ENCODE data around the gene ICA1L. TPM values are rescaled to one million over a fixed set of nuclear protein-coding genes. Genes with fewer than 3 reads are reported as not detected.

The ICA1L gene
- total and polyA plus RNA-seq, 2 of the 8 experiments (the other 6 are each of a cell fraction or from before 2014, with no cell fraction given) = 1.1 to 3.4 TPM

DNA sequence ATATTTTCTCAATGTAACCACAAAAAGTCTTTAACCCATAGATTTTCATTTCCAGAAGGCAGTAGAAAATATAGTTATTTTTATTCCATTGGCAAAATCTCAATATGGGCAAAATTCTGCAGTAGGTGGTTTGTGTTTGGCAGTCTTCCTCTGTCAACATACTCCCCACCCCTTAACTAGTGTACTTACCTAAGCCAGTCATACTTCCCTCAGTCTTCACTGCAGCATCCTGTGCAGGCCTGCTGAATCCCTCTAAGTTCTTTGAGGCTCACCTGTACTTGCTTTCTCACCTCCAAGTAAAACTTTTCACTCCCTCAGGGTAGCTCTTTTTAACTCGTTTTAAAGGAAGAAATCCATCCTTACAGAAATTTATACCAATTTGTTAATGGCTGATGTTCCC, 47.3 kb upstream of the ICA1L start:
- CTCF ChIA-PET (ENCODE audit: partially characterized antibody) = no interaction called here
- no peaks in the 10 kb centered on the region for H3K23me2 ChIP-seq (ENCODE audit: low read depth, low read length)
- H2AFZ ChIP-seq (ENCODE audit: low read length) = no peak overlapping the region
- no peaks in the 10 kb centered on the region for H3K9me3 ChIP-seq (ENCODE audit: insufficient read depth in 2 of 2, low read depth in 1 of 2, low read length in 1 of 2)
- H4K8ac ChIP-seq (ENCODE audit: extremely low read depth, insufficient read depth, low read length) = no peak overlapping the region
- DNase-seq (ENCODE audit: low read depth in 1 of 2, low spot score in 2 of 2) (no peak), FAIRE-seq (no peak)
- H4K5ac ChIP-seq (ENCODE audit: insufficient read length, low read depth, low read length) = no peak overlapping the region
- 86% methylated on average over 1 of the region's 1 CpG; no CpG with 5 or more reads in 1 of the 2 experiments for WGBS, 2 experiments (ENCODE audit: extremely low coverage in 1 of 2, insufficient coverage in 1 of 2, insufficient read length in 1 of 2, insufficient replicate concordance in 2 of 2, low coverage in 1 of 2, low lambda C conversion rate in 2 of 2, missing lambda C conversion rate in 1 of 2)
- no peak overlapping the region for H3K18ac ChIP-seq (ENCODE audit: extremely low read depth, low read length)
- no peak overlapping the region for H3K9ac ChIP-seq (replicated peaks in 1 of 4; ENCODE audit: extremely low read depth in 1 of 4, low read depth in 3 of 4, low read length in 3 of 4)
- H3K23ac ChIP-seq (ENCODE audit: insufficient read length) = no peak overlapping the region
- H3K79me1 ChIP-seq (ENCODE audit: low read depth, low read length) = no peaks in the 10 kb centered on the region
- no peak overlapping the region for H2BK15ac ChIP-seq (ENCODE audit: low read length)
- no peak overlapping the region for H3K4ac ChIP-seq (replicated peaks; ENCODE audit: insufficient read length, low read depth, low read length)
- H3K79me2 ChIP-seq (ENCODE audit: control insufficient read depth in 1 of 2, insufficient read depth in 2 of 2, low read length in 2 of 2) = no peaks in the 10 kb centered on the region
- no peaks in the 10 kb centered on the region; a peak in 1 of 8 replicates for H3K36me3 ChIP-seq (ENCODE audit: control insufficient read depth in 2 of 4, insufficient read depth in 4 of 4, low read length in 3 of 4)
- H2AK5ac ChIP-seq (ENCODE audit: low read depth, low read length) = no peak overlapping the region
- H2BK12ac ChIP-seq (ENCODE audit: low read depth, low read length) = no peak overlapping the region
- no peak overlapping the region for H3K14ac ChIP-seq (ENCODE audit: insufficient read length)
- H2BK20ac ChIP-seq (ENCODE audit: low read length) = no peak overlapping the region
- H3K4me2 ChIP-seq (ENCODE audit: insufficient read depth in 1 of 2, low read depth in 2 of 2, low read length in 2 of 2) = no peak overlapping the region
- no peak overlapping the region for H3K4me3 ChIP-seq (ENCODE audit: extremely low read depth in 1 of 4, insufficient read depth in 2 of 4, low read depth in 3 of 4, low read length in 4 of 4)
- H3K27me3 ChIP-seq (replicated peaks in 1 of 4; ENCODE audit: control insufficient read depth in 3 of 4, extremely low read depth in 1 of 4, insufficient read depth in 3 of 4, low read length in 3 of 4) = no peaks in the 10 kb centered on the region
- no peak overlapping the region for H3K56ac ChIP-seq (replicated peaks; ENCODE audit: insufficient read length, low read depth, low read length)
- no peak overlapping the region for H2BK5ac ChIP-seq (ENCODE audit: low read depth, low read length)
- POLR2A ChIA-PET (ENCODE audit: partially characterized antibody) = interaction anchor here (0.6 to 1.1 kb wide), 2 partner anchors 17 to 346 kb away, joined by 3 read pairs; no protein-coding TSS in a partner anchor
- H4K20me1 ChIP-seq (replicated peaks in 1 of 2; ENCODE audit: control insufficient read depth in 1 of 2, insufficient read depth in 2 of 2, low read length in 2 of 2) = no peaks in the 10 kb centered on the region
- no peak overlapping the region for H2BK120ac ChIP-seq (replicated peaks; ENCODE audit: low read depth, low read length)
- H4K91ac ChIP-seq (replicated peaks; ENCODE audit: insufficient read length, low read length) = no peak overlapping the region
- H3K4me1 ChIP-seq (replicated peaks in 1 of 4; ENCODE audit: control insufficient read depth in 3 of 4, insufficient read depth in 4 of 4, low read length in 3 of 4) = no peaks in the 10 kb centered on the region
- H3K27ac ChIP-seq (ENCODE audit: low read depth, low read length) = no peak overlapping the region
- TF ChIP-seq NRF1 (IDR thresholded peaks at IDR 0.05; ENCODE audit: low read depth, low read length) (no peak), MAFK (IDR thresholded peaks at IDR 0.05; ENCODE audit: low read depth, low read length) (no peak), FOSL1 (IDR thresholded peaks at IDR 0.05; ENCODE audit: insufficient read depth, low read depth, low read length) (no peak), YY1 (IDR thresholded peaks at IDR 0.05; ENCODE audit: low read depth, low read length) (no peak), NANOG (IDR thresholded peaks at IDR 0.05; ENCODE audit: insufficient read depth, low read depth, low read length, poor library complexity, severe bottlenecking) (no peak), EGR1 (IDR thresholded peaks at IDR 0.05; ENCODE audit: borderline replicate concordance, low read depth, low read length) (no peak), JUN (IDR thresholded peaks at IDR 0.05; ENCODE audit: low read depth, low read length) (no peak), HDAC6 (IDR thresholded peaks at IDR 0.05; ENCODE audit: low read depth, low read length) (no peak), GTF2F1 (IDR thresholded peaks at IDR 0.05; ENCODE audit: borderline replicate concordance, low read depth, low read length) (no peak), KDM4A (IDR thresholded peaks at IDR 0.05; ENCODE audit: low read depth, low read length, severe bottlenecking) (no peak), TAF1 (IDR thresholded peaks at IDR 0.05; ENCODE audit: low read depth, low read length) (no peak), TEAD4 (IDR thresholded peaks at IDR 0.05; ENCODE audit: low read depth, low read length) (no peak)
- TF ChIP-seq, protein P1, sequence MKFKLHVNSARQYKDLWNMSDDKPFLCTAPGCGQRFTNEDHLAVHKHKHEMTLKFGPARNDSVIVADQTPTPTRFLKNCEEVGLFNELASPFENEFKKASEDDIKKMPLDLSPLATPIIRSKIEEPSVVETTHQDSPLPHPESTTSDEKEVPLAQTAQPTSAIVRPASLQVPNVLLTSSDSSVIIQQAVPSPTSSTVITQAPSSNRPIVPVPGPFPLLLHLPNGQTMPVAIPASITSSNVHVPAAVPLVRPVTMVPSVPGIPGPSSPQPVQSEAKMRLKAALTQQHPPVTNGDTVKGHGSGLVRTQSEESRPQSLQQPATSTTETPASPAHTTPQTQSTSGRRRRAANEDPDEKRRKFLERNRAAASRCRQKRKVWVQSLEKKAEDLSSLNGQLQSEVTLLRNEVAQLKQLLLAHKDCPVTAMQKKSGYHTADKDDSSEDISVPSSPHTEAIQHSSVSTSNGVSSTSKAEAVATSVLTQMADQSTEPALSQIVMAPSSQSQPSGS (IDR thresholded peaks at IDR 0.05; ENCODE audit: low read length) = no peak
